Measurements from ENCODE around the gene PMEL.

DNA sequence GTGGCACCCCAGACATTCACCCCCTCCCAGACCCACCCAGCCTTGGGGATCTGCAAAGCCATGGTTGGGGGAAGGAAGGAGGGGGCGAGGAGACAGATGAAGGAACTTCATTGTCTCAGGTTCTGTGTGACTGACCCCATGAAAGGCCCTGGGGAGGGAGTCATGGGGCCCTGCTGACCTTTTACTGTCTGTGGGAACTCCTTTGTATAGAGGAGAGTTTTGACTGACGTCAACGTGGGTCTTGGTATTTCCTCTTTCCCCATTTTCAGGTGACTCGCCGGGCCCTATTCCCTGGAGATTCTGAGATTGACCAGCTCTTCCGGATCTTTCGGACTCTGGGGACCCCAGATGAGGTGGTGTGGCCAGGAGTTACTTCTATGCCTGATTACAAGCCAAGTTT, 4.9 kb upstream of the PMEL start:
- TF ChIP-seq POLR2AphosphoS5 (IDR thresholded peaks at IDR 0.05; ENCODE audit: low read depth, low read length) (no peak), TAF1 (IDR thresholded peaks at IDR 0.05; ENCODE audit: borderline replicate concordance, insufficient read depth, low read length) (no peak), SIN3A (IDR thresholded peaks at IDR 0.05; ENCODE audit: borderline replicate concordance, insufficient read depth, low read length) (no peak)
- TF ChIP-seq, protein P1, sequence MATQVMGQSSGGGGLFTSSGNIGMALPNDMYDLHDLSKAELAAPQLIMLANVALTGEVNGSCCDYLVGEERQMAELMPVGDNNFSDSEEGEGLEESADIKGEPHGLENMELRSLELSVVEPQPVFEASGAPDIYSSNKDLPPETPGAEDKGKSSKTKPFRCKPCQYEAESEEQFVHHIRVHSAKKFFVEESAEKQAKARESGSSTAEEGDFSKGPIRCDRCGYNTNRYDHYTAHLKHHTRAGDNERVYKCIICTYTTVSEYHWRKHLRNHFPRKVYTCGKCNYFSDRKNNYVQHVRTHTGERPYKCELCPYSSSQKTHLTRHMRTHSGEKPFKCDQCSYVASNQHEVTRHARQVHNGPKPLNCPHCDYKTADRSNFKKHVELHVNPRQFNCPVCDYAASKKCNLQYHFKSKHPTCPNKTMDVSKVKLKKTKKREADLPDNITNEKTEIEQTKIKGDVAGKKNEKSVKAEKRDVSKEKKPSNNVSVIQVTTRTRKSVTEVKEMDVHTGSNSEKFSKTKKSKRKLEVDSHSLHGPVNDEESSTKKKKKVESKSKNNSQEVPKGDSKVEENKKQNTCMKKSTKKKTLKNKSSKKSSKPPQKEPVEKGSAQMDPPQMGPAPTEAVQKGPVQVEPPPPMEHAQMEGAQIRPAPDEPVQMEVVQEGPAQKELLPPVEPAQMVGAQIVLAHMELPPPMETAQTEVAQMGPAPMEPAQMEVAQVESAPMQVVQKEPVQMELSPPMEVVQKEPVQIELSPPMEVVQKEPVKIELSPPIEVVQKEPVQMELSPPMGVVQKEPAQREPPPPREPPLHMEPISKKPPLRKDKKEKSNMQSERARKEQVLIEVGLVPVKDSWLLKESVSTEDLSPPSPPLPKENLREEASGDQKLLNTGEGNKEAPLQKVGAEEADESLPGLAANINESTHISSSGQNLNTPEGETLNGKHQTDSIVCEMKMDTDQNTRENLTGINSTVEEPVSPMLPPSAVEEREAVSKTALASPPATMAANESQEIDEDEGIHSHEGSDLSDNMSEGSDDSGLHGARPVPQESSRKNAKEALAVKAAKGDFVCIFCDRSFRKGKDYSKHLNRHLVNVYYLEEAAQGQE (IDR thresholded peaks at IDR 0.05; ENCODE audit: insufficient read depth in 1 of 2, low read depth in 2 of 2, low read length in 2 of 2), result no peak
